Activated gamma-delta T cell treated with anti-CD3 and anti-CD28 coated beads, Interleukin-2, amount 50 U/mL, for 16 hours (primary cell): ENCODE results near the gene RNASE1.

Experiments used
- DNase-seq: peaks from one replicate; pipeline ENCODE4 v3.0.0-alpha.2; 2020; ENCODE audit warnings: low read depth

RNASE1 gene

GRCh38 chr14:20807304-20808161, 4.9 kb upstream of the RNASE1 start:
- DNase-seq: no peak

- no peak for DNase-seq
Measured at GRCh38 chr14:20805485-20805884, 2.8 kb upstream of the RNASE1 start.

GRCh38 chr14:20803223-20803622, 579 bp upstream of the RNASE1 start:
- DNase-seq: no peak

GRCh38 chr14:20801726-20802125, 918 bp downstream of the RNASE1 start:
- no peak for DNase-seq

GRCh38 chr14:20799892-20800544, 2.6 kb downstream of the RNASE1 start:
- no peak for DNase-seq

GRCh38 chr14:20799456-20799891, 3.2 kb downstream of the RNASE1 start:
- no peak for DNase-seq

- DNase-seq: no peak
Measured at GRCh38 chr14:20798932-20799331, 3.7 kb downstream of the RNASE1 start.

GRCh38 chr14:20798318-20798717, 4.3 kb downstream of the RNASE1 start:
- no peak for DNase-seq

- DNase-seq: no peak
Measured at GRCh38 chr14:20797164-20797563, 5.5 kb downstream of the RNASE1 start.

GRCh38 chr14:20794644-20795369, 7.8 kb downstream of the RNASE1 start:
- DNase-seq: no peak

- no peak for DNase-seq
Measured at GRCh38 chr14:20792556-20792955, 10.1 kb downstream of the RNASE1 start.

GRCh38 chr14:20791597-20791996, 11.0 kb downstream of the RNASE1 start:
- DNase-seq: no peak

GRCh38 chr14:20791187-20791586, 11.5 kb downstream of the RNASE1 start:
- no peak for DNase-seq

- DNase-seq: no peak
Measured at GRCh38 chr14:20790464-20791116, 12.1 kb downstream of the RNASE1 start.

GRCh38 chr14:20789230-20789813, 13.3 kb downstream of the RNASE1 start:
- no peak for DNase-seq

- DNase-seq: no peak
Measured at GRCh38 chr14:20787025-20787424, 15.6 kb downstream of the RNASE1 start.

- DNase-seq: no peak
Measured at GRCh38 chr14:20782280-20782890, 20.3 kb downstream of the RNASE1 start.

GRCh38 chr14:20781803-20782202, 20.8 kb downstream of the RNASE1 start:
- DNase-seq: no peak

- no peak for DNase-seq
Measured at GRCh38 chr14:20775901-20776300, 26.7 kb downstream of the RNASE1 start.

GRCh38 chr14:20775043-20775442, 27.6 kb downstream of the RNASE1 start:
- no peak for DNase-seq

GRCh38 chr14:20774258-20774824, 28.3 kb downstream of the RNASE1 start:
- DNase-seq: no peak
